Measurements from ENCODE around the gene NOTCH2NLA. TPM values are rescaled to one million over a fixed set of nuclear protein-coding genes. Genes with fewer than 3 reads are reported as not detected.
A peak's percentile ranks its signal among the peaks of the same experiment; 100 is the strongest.
"Not testable (repeated sequence)": the region's sequence is repeated elsewhere in the genome, so short reads cannot be mapped to it uniquely, and the experiment has no call there.

The NOTCH2NLA gene
- total RNA-seq, 1 experiment from 2014 or later = 22.4 TPM

- not testable (repeated sequence) for H3K9me3 ChIP-seq (replicated peaks); H3K27me3 ChIP-seq; H3K36me3 ChIP-seq; H3K4me1 ChIP-seq; DNase-seq; H3K27ac ChIP-seq; H3K4me3 ChIP-seq
These were observed 19.8 kb upstream of the NOTCH2NLA start for GRCh38 chr1:146248643-146249042.

GRCh38 chr1:146236626-146237025 is 7.8 kb upstream of the NOTCH2NLA start:
- H3K27ac ChIP-seq; DNase-seq; H3K4me3 ChIP-seq; H3K27me3 ChIP-seq; H3K36me3 ChIP-seq; H3K9me3 ChIP-seq (replicated peaks); H3K4me1 ChIP-seq: not testable (repeated sequence)

GRCh38 chr1:146236026-146236601 is 7.3 kb upstream of the NOTCH2NLA start:
- not testable (repeated sequence) for H3K27ac ChIP-seq; H3K36me3 ChIP-seq; H3K27me3 ChIP-seq; H3K4me3 ChIP-seq; H3K9me3 ChIP-seq (replicated peaks); DNase-seq; H3K4me1 ChIP-seq

GRCh38 chr1:146228144-146228682 is 608 bp downstream of the NOTCH2NLA start:
- H3K4me3 ChIP-seq = peak overlapping the region; percentile 81
- not testable (repeated sequence) for H3K27me3 ChIP-seq; H3K36me3 ChIP-seq; H3K4me1 ChIP-seq; H3K9me3 ChIP-seq (replicated peaks)
- peak in 1 of 2 experiments; percentile 25 for DNase-seq
- peak overlapping the region; percentile 53; the same call in 1 of the 2 replicates for H3K27ac ChIP-seq

- DNase-seq = peak in 1 of 2 experiments; percentile 45
- H3K36me3 ChIP-seq; H3K27ac ChIP-seq; H3K4me3 ChIP-seq; H3K27me3 ChIP-seq; H3K9me3 ChIP-seq (replicated peaks); H3K4me1 ChIP-seq: not testable (repeated sequence)
These were observed 54.3 kb downstream of the NOTCH2NLA start for GRCh38 chr1:146174531-146174930.

GRCh38 chr1:146167740-146168139 is 61.1 kb downstream of the NOTCH2NLA start:
- not testable (repeated sequence) for DNase-seq; H3K27ac ChIP-seq; H3K4me1 ChIP-seq; H3K36me3 ChIP-seq; H3K27me3 ChIP-seq; H3K4me3 ChIP-seq; H3K9me3 ChIP-seq (replicated peaks)

GRCh38 chr1:146167273-146167672 is 61.5 kb downstream of the NOTCH2NLA start:
- H3K36me3 ChIP-seq = not testable (repeated sequence)

GRCh38 chr1:146144465-146144864 is 84.4 kb downstream of the NOTCH2NLA start, which contains the start of gene NBPF10:
Gene NBPF10, minus strand, starts transcription at chr1:146144804. Its CDS starts 35 bp downstream, at chr1:146144769.
- not testable (repeated sequence) for DNase-seq; H3K4me1 ChIP-seq; H3K4me3 ChIP-seq; H3K27ac ChIP-seq; H3K27me3 ChIP-seq; H3K9me3 ChIP-seq (replicated peaks); H3K36me3 ChIP-seq

More at GRCh38 chr1:146167273-146167672, 61.5 kb downstream of the NOTCH2NLA start:
- H3K9me3 ChIP-seq (replicated peaks); H3K4me1 ChIP-seq; H3K4me3 ChIP-seq; H3K27ac ChIP-seq; H3K27me3 ChIP-seq; DNase-seq: not testable (repeated sequence)

Other genes starting within 250 kb of the NOTCH2NLA start
- 161 and 177 TPM in 2 replicates for gene TXNIP, start 232.4 kb downstream of the NOTCH2NLA start, total RNA-seq (2014; rRNA removed; shearing (Covaris generic))
- 0.10 TPM in 2 replicates for gene HJV, start 207.3 kb downstream of the NOTCH2NLA start, total RNA-seq (2014; rRNA removed; shearing (Covaris generic))
- gene NBPF10, start 84.2 kb downstream of the NOTCH2NLA start, total RNA-seq (2014; rRNA removed; shearing (Covaris generic)) = 0.71 and 0.83 TPM in 2 replicates